H1 (cell line): ENCODE measurements around the gene OR2A42. TPM values are rescaled to one million over a fixed set of nuclear protein-coding genes. Genes with fewer than 3 reads are reported as not detected.

Source experiments
- CTCF ChIA-PET: fragments of 300-600 bp; sonication (Branson Sonifier 250); formaldehyde crosslinking; loops from one replicate; lab custom pipeline; 2021; ENCODE audit not compliant: partially characterized antibody; lab: Charles Lee
- POLR2A ChIA-PET: fragments of 300-600 bp; sonication (Branson Sonifier 250); formaldehyde crosslinking; loops from one replicate; lab custom pipeline; 2021; ENCODE audit warnings: inconsistent platforms; ENCODE audit not compliant: partially characterized antibody; lab: Charles Lee
- DNase-seq, 2 experiments: peaks; one replicate each; pipeline versions ENCODE4 v3.0.0 to v3.0.0-alpha.2; 2010 to 2022; ENCODE audit warnings: low spot score in 2 of 2, low read depth in 1 of 2, mixed read lengths in 1 of 2
- FAIRE-seq: peaks from 2 replicates; lab custom pipeline; 2011; peaks lifted over from hg19 to GRCh38; lab: Jason Lieb, UNC
- H2AFZ ChIP-seq: 2 replicates; pipeline ENCODE4 v1.8.1; 2012; ENCODE audit warnings: low read length, inconsistent platforms
- H2AK5ac ChIP-seq: 2 replicates; pipeline ENCODE4 v1.6.1; 2013; ENCODE audit warnings: low read depth, low read length
- H2BK120ac ChIP-seq: replicated peaks from 2 replicates; pipeline ENCODE3; 2013; ENCODE audit warnings: low read depth, low read length, inconsistent platforms
- H2BK12ac ChIP-seq: 2 replicates; pipeline ENCODE4 v1.6.1; 2013; ENCODE audit warnings: low read depth, low read length
- H2BK15ac ChIP-seq: 2 replicates; pipeline ENCODE4 v1.6.1; 2013; ENCODE audit warnings: low read length
- H2BK20ac ChIP-seq: 2 replicates; pipeline ENCODE4 v1.6.1; 2013; ENCODE audit warnings: low read length
- H2BK5ac ChIP-seq: 2 replicates; pipeline ENCODE4 v1.6.1; 2013; ENCODE audit warnings: low read depth, low read length
- H3K14ac ChIP-seq: 2 replicates; pipeline ENCODE4 v1.6.1; 2013; ENCODE audit warnings: inconsistent platforms; ENCODE audit not compliant: insufficient read length
- H3K18ac ChIP-seq: 2 replicates; pipeline ENCODE4 v1.6.1; 2013; ENCODE audit warnings: low read length; ENCODE audit errors: extremely low read depth
- H3K23ac ChIP-seq: 2 replicates; pipeline ENCODE4 v1.6.1; 2013; ENCODE audit warnings: inconsistent platforms; ENCODE audit not compliant: insufficient read length
- H3K23me2 ChIP-seq: 2 replicates; pipeline ENCODE4 v1.6.1; 2013; ENCODE audit warnings: low read depth, low read length
- H3K27ac ChIP-seq: 2 replicates; pipeline ENCODE4 v1.6.1; 2011; ENCODE audit warnings: low read depth, low read length, inconsistent platforms
- H3K27me3 ChIP-seq, 4 experiments: replicated peaks in 1 of 4; 1 replicate in 1 of 4; 2 replicates in 3 of 4; pipeline versions ENCODE4 v1.6.1 to v1.8.1; 2011 to 2013; ENCODE audit warnings: low read length in 3 of 4, mild to moderate bottlenecking in 3 of 4, inconsistent platforms in 2 of 4, mixed read lengths in 2 of 4, moderate library complexity in 1 of 4; ENCODE audit not compliant: control insufficient read depth in 3 of 4, insufficient read depth in 3 of 4; ENCODE audit errors: extremely low read depth in 1 of 4
- H3K36me3 ChIP-seq, 4 experiments: 2 replicates each; pipeline versions ENCODE4 v1.6.1 to v1.8.1; 2011 to 2013; ENCODE audit warnings: mild to moderate bottlenecking in 4 of 4, low read length in 3 of 4, moderate library complexity in 2 of 4, control low read depth in 1 of 4, inconsistent platforms in 1 of 4; ENCODE audit not compliant: insufficient read depth in 4 of 4, control insufficient read depth in 2 of 4
- H3K4ac ChIP-seq: replicated peaks from 2 replicates; pipeline ENCODE3; 2013; ENCODE audit warnings: low read length, low read depth, mixed read lengths, inconsistent platforms; ENCODE audit not compliant: insufficient read length
- H3K4me1 ChIP-seq, 4 experiments: replicated peaks in 1 of 4; 1 replicate in 1 of 4; 2 replicates in 3 of 4; pipeline versions ENCODE4 v1.6.1 to v1.8.1; 2011 to 2013; ENCODE audit warnings: low read length in 3 of 4, inconsistent platforms in 2 of 4, mixed read lengths in 1 of 4; ENCODE audit not compliant: insufficient read depth in 4 of 4, control insufficient read depth in 3 of 4
- H3K4me2 ChIP-seq, 2 experiments: 2 replicates each; pipeline versions ENCODE4 v1.6.1 to v1.8.1; 2011 to 2013; ENCODE audit warnings: low read depth in 2 of 2, low read length in 2 of 2, control low read depth in 1 of 2, inconsistent platforms in 1 of 2, mild to moderate bottlenecking in 1 of 2; ENCODE audit not compliant: insufficient read depth in 1 of 2
- H3K4me3 ChIP-seq, 4 experiments: fragments of 200-600, 300-600 bp in 1 of 4; sonication (generic), shearing (Covaris generic), sonication (Bioruptor Twin) in 1 of 4; 2 replicates each; pipeline versions ENCODE4 v1.5.1 to v1.8.1; 2011 to 2016; ENCODE audit warnings: low read length in 4 of 4, low read depth in 3 of 4, control low read depth in 2 of 4, inconsistent platforms in 2 of 4, mild to moderate bottlenecking in 2 of 4, mixed read lengths in 1 of 4, moderate library complexity in 1 of 4; ENCODE audit not compliant: insufficient read depth in 2 of 4; ENCODE audit errors: extremely low read depth in 1 of 4
- H3K56ac ChIP-seq: replicated peaks from 2 replicates; pipeline ENCODE3; 2013; ENCODE audit warnings: low read depth, mild to moderate bottlenecking, mixed read lengths, low read length, inconsistent platforms; ENCODE audit not compliant: insufficient read length
- H3K79me1 ChIP-seq: 2 replicates; pipeline ENCODE4 v1.6.1; 2013; ENCODE audit warnings: low read depth, low read length, control low read depth
- H3K79me2 ChIP-seq, 2 experiments: 2 replicates each; pipeline versions ENCODE4 v1.6.1 to v1.8.1; 2012 to 2013; ENCODE audit warnings: low read length in 2 of 2, mild to moderate bottlenecking in 2 of 2, inconsistent platforms in 1 of 2; ENCODE audit not compliant: insufficient read depth in 2 of 2, control insufficient read depth in 1 of 2
- H3K9ac ChIP-seq, 4 experiments: replicated peaks in 1 of 4; 1 replicate in 1 of 4; 2 replicates in 3 of 4; pipeline versions ENCODE4 v1.6.1 to v1.8.1; 2011 to 2013; ENCODE audit warnings: low read depth in 3 of 4, low read length in 3 of 4, control low read depth in 2 of 4, mild to moderate bottlenecking in 2 of 4, moderate library complexity in 2 of 4, inconsistent platforms in 1 of 4; ENCODE audit errors: extremely low read depth in 1 of 4
- H3K9me3 ChIP-seq, 2 experiments: 2 replicates each; pipeline versions ENCODE4 v1.6.1 to v1.8.1; 2012 to 2013; ENCODE audit warnings: mild to moderate bottlenecking in 2 of 2, moderate library complexity in 2 of 2, control low read depth in 1 of 2, inconsistent platforms in 1 of 2, low read depth in 1 of 2, low read length in 1 of 2, mixed read lengths in 1 of 2; ENCODE audit not compliant: insufficient read depth in 2 of 2
- H4K20me1 ChIP-seq, 2 experiments: replicated peaks in 1 of 2; 2 replicates each; pipeline versions ENCODE3 to v1.8.1; 2011 to 2013; ENCODE audit warnings: inconsistent platforms in 2 of 2, low read length in 2 of 2, mild to moderate bottlenecking in 1 of 2; ENCODE audit not compliant: insufficient read depth in 2 of 2, control insufficient read depth in 1 of 2
- H4K5ac ChIP-seq: 2 replicates; pipeline ENCODE4 v1.6.1; 2013; ENCODE audit warnings: low read length, low read depth, mixed read lengths, inconsistent platforms; ENCODE audit not compliant: insufficient read length
- H4K8ac ChIP-seq: 2 replicates; pipeline ENCODE4 v1.8.0; 2013; ENCODE audit warnings: mild to moderate bottlenecking, moderate library complexity, low read length, inconsistent platforms; ENCODE audit not compliant: insufficient read depth; ENCODE audit errors: extremely low read depth
- H4K91ac ChIP-seq: replicated peaks from 2 replicates; pipeline ENCODE3; 2013; ENCODE audit warnings: low read length, mixed read lengths, inconsistent platforms; ENCODE audit not compliant: insufficient read length
- EZH2 ChIP-seq: fragments of 200-600 bp; sonication (generic); IDR thresholded peaks from 2 replicates; pipeline ENCODE4 v1.7.1; 2012; ENCODE audit warnings: low read depth, mild to moderate bottlenecking, moderate library complexity, low read length, inconsistent platforms; ENCODE audit not compliant: severe bottlenecking
- POLR2AphosphoS5 ChIP-seq: IDR thresholded peaks from 2 replicates; pipeline ENCODE4 v1.6.1; 2011; ENCODE audit warnings: low read depth, low read length
- WGBS, 2 experiments: shearing (Covaris generic) in 1 of 2; methylation state at CpG; one replicate each; pipeline versions ENCODE4 v1.1.6 to v1.1.7; 2013 to 2015; ENCODE audit warnings: low lambda C conversion rate in 2 of 2, mixed read lengths in 2 of 2, inconsistent platforms in 1 of 2, low coverage in 1 of 2, missing lambda C conversion rate in 1 of 2; ENCODE audit not compliant: insufficient replicate concordance in 2 of 2, insufficient coverage in 1 of 2, insufficient read length in 1 of 2; ENCODE audit errors: extremely low coverage in 1 of 2, missing lambda C conversion rate in 1 of 2; 5-methylcytosine and 5-hydroxymethylcytosine counted together
- polyA plus RNA-seq, 7 experiments: library from polyadenylated mRNA; depleted of rRNA in 3 of 7; stranded (reverse) in 5 of 7; unstranded in 2 of 7; fragments of >200 nt in 5 of 7; fragments of 200-250 nt in 2 of 7; gene quantifications; 1 replicate in 5 of 7; 2 replicates in 1 of 7; 4 replicates in 1 of 7; pipeline versions ENCODE4 v1.2.1 to v1.2.3, GENCODE V29; 2011 to 2013; ENCODE audit warnings: missing spikeins in 2 of 7, mixed read lengths in 2 of 7
- total RNA-seq: library from RNA; stranded (reverse); fragmentation: NEBNext Ultra II Directional; extraction: Animal tissue kit (Norgen Biotek cat#: 25700); gene quantifications from 2 replicates; pipeline ENCODE4 v1.2.1, GENCODE V29; 2021

OR2A42 gene
- total and polyA plus RNA-seq, 2 of the 8 experiments (the other 6 are each of a cell fraction or from before 2014, with no cell fraction given): not detected

DNA sequence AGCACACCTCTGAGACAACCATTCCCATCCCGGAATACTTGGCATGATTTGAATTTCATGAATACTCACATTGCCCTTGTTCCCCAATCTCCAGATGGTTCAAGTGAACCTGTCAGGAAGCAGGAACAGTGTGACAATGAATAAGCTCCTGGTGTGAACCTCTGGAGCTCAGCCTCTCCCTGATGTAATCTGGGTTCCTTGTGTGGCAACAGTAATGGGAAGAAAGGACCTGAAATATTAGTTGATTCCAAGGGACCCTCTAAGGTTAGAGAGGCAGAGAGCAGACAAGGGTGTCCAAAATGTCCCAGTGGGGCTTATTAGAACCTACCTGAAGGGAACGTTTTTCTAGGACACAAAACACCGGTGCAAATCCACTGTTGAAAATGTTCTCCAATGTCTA lies 16.7 kb upstream of the OR2A42 start:
- Histone ChIP-seq H2AK5ac (no peak overlapping the region), H4K91ac (no peak overlapping the region), H3K79me1 (no peaks in the 10 kb centered on the region), H2BK5ac (no peak overlapping the region), H3K27me3 (no peaks in the 10 kb centered on the region), H3K4me2 (no peak overlapping the region), H2BK15ac (no peak overlapping the region), H2BK120ac (no peak overlapping the region), H3K4me3 (no peak overlapping the region), H2BK20ac (no peak overlapping the region), H3K18ac (no peak overlapping the region), H2AFZ (no peak overlapping the region), H3K4ac (no peak overlapping the region), H3K9me3 (no peaks in the 10 kb centered on the region), H3K9ac (no peak overlapping the region), H3K27ac (no peak overlapping the region), H3K56ac (no peak overlapping the region), H3K79me2 (no peaks in the 10 kb centered on the region), H4K5ac (no peak overlapping the region), H4K20me1 (no peaks in the 10 kb centered on the region), H3K23me2 (no peaks in the 10 kb centered on the region), H4K8ac (no peak overlapping the region), H3K36me3 (no peaks in the 10 kb centered on the region), H3K23ac (no peak overlapping the region), H3K4me1 (peaks cover 0 to 8% (median 0%) of the 10 kb centered on the region in 4 experiments; a peak in 1 of 7 replicates), H3K14ac (no peak overlapping the region), H2BK12ac (no peak overlapping the region)
- WGBS, 2 experiments: 93% methylated on average over 3 of the region's 3 CpGs; no CpG with 5 or more reads in 1 of the 2 experiments
- ChIA-PET POLR2A (interaction anchor here (0.7 kb wide), 1 partner anchor 131 kb away, joined by 3 read pairs; no protein-coding TSS in a partner anchor), CTCF (interaction anchor here (0.6 to 1.4 kb wide), 3 partner anchors 136 to 182 kb away, joined by 3 to 4 read pairs (median 3); no protein-coding TSS in a partner anchor)
- peak; percentile 60 for FAIRE-seq
- DNase-seq: no peak
- TF ChIP-seq POLR2AphosphoS5: no peak
- no peak for TF ChIP-seq EZH2
